Loucy (cell line): ENCODE data around the gene UBE2J1.

Experiments
- H2AFZ ChIP-seq: fragments of 200-600 bp; sonication (generic); 2 replicates; pipeline ENCODE4 v1.6.0; 2016; ENCODE audit warnings: antibody characterized with exemption, mild to moderate bottlenecking, low read length, moderate library complexity
- H3F3A ChIP-seq: fragments of 200-600 bp; 2 replicates; pipeline ENCODE4 v1.6.0; 2016; ENCODE audit warnings: antibody characterized with exemption, low read depth, mild to moderate bottlenecking
- H3K27me3 ChIP-seq: fragments of 200-600 bp; sonication (generic); 2 replicates; pipeline ENCODE4 v1.6.1; 2014; ENCODE audit warnings: low read length, mild to moderate bottlenecking; ENCODE audit not compliant: insufficient read depth, poor library complexity, severe bottlenecking
- H3K36me3 ChIP-seq: fragments of 200-600 bp; sonication (generic); 2 replicates; pipeline ENCODE4 v1.6.1; 2016; ENCODE audit warnings: low read length; ENCODE audit not compliant: insufficient read depth
- H3K4me1 ChIP-seq: fragments of 200-600 bp; sonication (generic); 2 replicates; pipeline ENCODE4 v1.5.1; 2014; ENCODE audit warnings: low read length, mild to moderate bottlenecking; ENCODE audit not compliant: insufficient read depth, poor library complexity, severe bottlenecking
- H3K4me2 ChIP-seq: fragments of 200-600 bp; sonication (generic); 2 replicates; pipeline ENCODE4 v1.6.0; 2014; ENCODE audit warnings: antibody characterized with exemption, low read length, low read depth, mild to moderate bottlenecking; ENCODE audit not compliant: poor library complexity, severe bottlenecking
- H3K4me3 ChIP-seq: fragments of 200-600 bp; sonication (generic); 2 replicates; pipeline ENCODE4 v1.5.1; 2014; ENCODE audit warnings: low read length, mild to moderate bottlenecking, mixed read lengths; ENCODE audit not compliant: poor library complexity, severe bottlenecking
- H3K79me2 ChIP-seq: fragments of 200-600 bp; sonication (generic); 2 replicates; pipeline ENCODE4 v1.6.1; 2014; ENCODE audit warnings: low read length; ENCODE audit not compliant: insufficient read depth
- H3K9ac ChIP-seq: fragments of 200-600 bp; sonication (generic); 2 replicates; pipeline ENCODE4 v1.6.0; 2014; ENCODE audit warnings: mild to moderate bottlenecking, low read depth, low read length, moderate library complexity; ENCODE audit not compliant: poor library complexity, severe bottlenecking
- H3K9me2 ChIP-seq: fragments of 200-600 bp; sonication (generic); replicated peaks from 2 replicates; pipeline ENCODE4 v1.6.1; 2016; ENCODE audit warnings: low read depth, low read length, mixed read lengths
- H3K9me3 ChIP-seq: fragments of 200-600 bp; sonication (generic); 2 replicates; pipeline ENCODE4 v1.6.1; 2014; ENCODE audit warnings: mild to moderate bottlenecking, antibody characterized with exemption, low read length, low read depth; ENCODE audit not compliant: insufficient read depth
- H4K20me1 ChIP-seq: fragments of 200-600 bp; sonication (generic); 2 replicates; pipeline ENCODE4 v1.6.0; 2014; ENCODE audit warnings: antibody characterized with exemption, low read length, mild to moderate bottlenecking; ENCODE audit not compliant: insufficient read depth, poor library complexity, severe bottlenecking
- EZH2phosphoT487 ChIP-seq: fragments of 200-600 bp; IDR thresholded peaks from 2 replicates; pipeline ENCODE4 v1.6.1; 2018; ENCODE audit warnings: antibody characterized with exemption, mild to moderate bottlenecking, moderate library complexity, borderline replicate concordance
- TF ChIP-seq, protein P1 (sequence below): fragments of 200-600 bp; sonication (generic); conservative IDR thresholded peaks from 2 replicates; pipeline ENCODE4 v1.5.1; 2014; ENCODE audit warnings: mild to moderate bottlenecking, antibody characterized with exemption, low read length

Gene UBE2J1

DNA sequence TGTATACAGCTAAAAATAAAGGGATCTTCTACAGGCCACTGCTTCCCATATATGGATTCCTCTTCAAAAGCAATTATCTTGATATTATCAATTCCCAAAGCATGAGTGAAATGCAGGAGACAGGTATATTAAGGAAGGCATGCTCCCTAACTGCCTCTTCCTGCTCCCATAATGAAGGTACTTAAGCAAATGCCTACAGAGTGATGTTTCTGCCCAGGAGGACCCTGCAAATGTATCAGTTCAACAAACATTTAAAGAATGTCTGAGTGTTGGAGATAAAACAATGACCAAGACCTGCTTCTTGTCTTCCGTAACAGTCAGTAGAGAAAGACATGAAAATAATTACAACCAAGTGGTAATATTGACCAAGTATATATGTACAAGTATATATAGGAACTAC lies 4.2 kb downstream of the UBE2J1 start:
- Histone ChIP-seq H3K9me3 (no peaks in the 10 kb centered on the region), H3K36me3 (no peaks in the 10 kb centered on the region), H3K79me2 (peaks cover 97% of the 10 kb centered on the region), H3F3A (peaks cover 2% of the 10 kb centered on the region; the same call in 1 of the 2 replicates), H3K9ac (peak overlapping the region; percentile 18), H3K27me3 (no peaks in the 10 kb centered on the region), H4K20me1 (peaks cover 60% of the 10 kb centered on the region), H3K4me3 (peak overlapping the region; percentile 93), H2AFZ (no peak overlapping the region), H3K9me2 (no peaks in the 10 kb centered on the region), H3K4me1 (peaks cover 57% of the 10 kb centered on the region), H3K4me2 (peak overlapping the region; percentile 88)
- no peak for TF ChIP-seq EZH2phosphoT487
- TF ChIP-seq, protein P1, sequence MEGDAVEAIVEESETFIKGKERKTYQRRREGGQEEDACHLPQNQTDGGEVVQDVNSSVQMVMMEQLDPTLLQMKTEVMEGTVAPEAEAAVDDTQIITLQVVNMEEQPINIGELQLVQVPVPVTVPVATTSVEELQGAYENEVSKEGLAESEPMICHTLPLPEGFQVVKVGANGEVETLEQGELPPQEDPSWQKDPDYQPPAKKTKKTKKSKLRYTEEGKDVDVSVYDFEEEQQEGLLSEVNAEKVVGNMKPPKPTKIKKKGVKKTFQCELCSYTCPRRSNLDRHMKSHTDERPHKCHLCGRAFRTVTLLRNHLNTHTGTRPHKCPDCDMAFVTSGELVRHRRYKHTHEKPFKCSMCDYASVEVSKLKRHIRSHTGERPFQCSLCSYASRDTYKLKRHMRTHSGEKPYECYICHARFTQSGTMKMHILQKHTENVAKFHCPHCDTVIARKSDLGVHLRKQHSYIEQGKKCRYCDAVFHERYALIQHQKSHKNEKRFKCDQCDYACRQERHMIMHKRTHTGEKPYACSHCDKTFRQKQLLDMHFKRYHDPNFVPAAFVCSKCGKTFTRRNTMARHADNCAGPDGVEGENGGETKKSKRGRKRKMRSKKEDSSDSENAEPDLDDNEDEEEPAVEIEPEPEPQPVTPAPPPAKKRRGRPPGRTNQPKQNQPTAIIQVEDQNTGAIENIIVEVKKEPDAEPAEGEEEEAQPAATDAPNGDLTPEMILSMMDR, result no peak

DNA sequence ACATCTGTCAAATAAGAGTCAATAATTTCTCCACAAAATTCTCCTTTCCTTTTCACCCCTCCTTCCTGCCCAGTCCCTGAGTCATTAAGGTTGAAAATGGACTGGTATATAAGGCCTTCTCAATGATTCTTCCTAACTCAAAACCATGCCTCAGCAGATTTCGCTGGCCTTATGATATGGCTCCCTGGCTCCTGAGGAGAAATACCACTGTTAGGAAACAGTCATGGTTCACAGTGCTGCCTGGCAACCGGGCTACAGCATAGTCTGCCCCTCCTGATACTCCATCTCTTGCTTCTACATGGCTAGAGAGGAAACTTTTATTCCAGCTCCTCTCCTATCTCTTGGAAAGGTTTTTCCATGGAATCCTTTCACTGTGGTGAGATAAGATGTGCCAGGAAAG lies 4.7 kb downstream of the UBE2J1 start:
- Histone ChIP-seq H3K9me2 (no peaks in the 10 kb centered on the region), H3K79me2 (peaks cover 97% of the 10 kb centered on the region), H3K4me1 (peaks cover 54% of the 10 kb centered on the region), H3K9me3 (no peaks in the 10 kb centered on the region), H3K4me3 (peak overlapping the region; percentile 93), H3K27me3 (no peaks in the 10 kb centered on the region), H3K36me3 (no peaks in the 10 kb centered on the region), H4K20me1 (peaks cover 62% of the 10 kb centered on the region), H3K9ac (peak overlapping the region; percentile 18), H3K4me2 (peak overlapping the region; percentile 88), H2AFZ (no peak overlapping the region), H3F3A (peaks cover 2% of the 10 kb centered on the region; the same call in 1 of the 2 replicates)
- TF ChIP-seq EZH2phosphoT487, result no peak
- TF ChIP-seq, protein P1, result no peak

DNA sequence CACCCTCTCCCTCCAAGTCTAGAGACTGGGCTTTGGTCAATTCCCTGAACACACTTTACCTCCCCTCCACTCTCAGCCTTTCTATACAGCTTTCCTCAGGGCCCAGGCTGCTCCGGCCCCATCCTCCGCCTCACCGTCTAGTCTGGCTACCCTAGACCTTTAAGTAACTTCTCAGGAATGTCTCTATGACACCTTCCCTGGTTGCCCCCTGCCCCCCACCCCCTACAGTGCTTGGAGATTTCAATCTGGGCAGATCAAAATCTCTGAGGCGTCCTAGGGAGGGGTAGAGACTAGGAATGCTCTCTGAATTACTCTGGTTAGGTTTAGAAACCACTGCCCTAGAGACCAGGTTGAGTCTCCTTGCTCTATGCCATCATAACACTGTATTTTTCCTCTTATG lies 6.1 kb downstream of the UBE2J1 start:
- Histone ChIP-seq H3K4me3 (peak overlapping the region; percentile 33), H3K79me2 (peaks cover 93% of the 10 kb centered on the region), H3K27me3 (no peaks in the 10 kb centered on the region), H3F3A (peaks cover 2% of the 10 kb centered on the region; the same call in 1 of the 2 replicates), H2AFZ (no peak overlapping the region), H3K4me2 (peak overlapping the region; percentile 88), H4K20me1 (peaks cover 66% of the 10 kb centered on the region), H3K9ac (no peak overlapping the region), H3K36me3 (peaks cover 10% of the 10 kb centered on the region; the same call in 1 of the 2 replicates), H3K4me1 (peaks cover 54% of the 10 kb centered on the region), H3K9me2 (no peaks in the 10 kb centered on the region), H3K9me3 (no peaks in the 10 kb centered on the region)
- TF ChIP-seq, protein P1, result no peak
- TF ChIP-seq EZH2phosphoT487, result no peak
